ENCODE results near the gene CTDSPL. TPM values are rescaled to one million over a fixed set of nuclear protein-coding genes. Genes with fewer than 3 reads are reported as not detected.

CTDSPL gene
- total and polyA plus RNA-seq, 10 of the 15 experiments (the other 5 are each of a cell fraction or from before 2014, with no cell fraction given) = 0.05 to 0.51 (median 0.18) TPM; not detected in 6

DNA sequence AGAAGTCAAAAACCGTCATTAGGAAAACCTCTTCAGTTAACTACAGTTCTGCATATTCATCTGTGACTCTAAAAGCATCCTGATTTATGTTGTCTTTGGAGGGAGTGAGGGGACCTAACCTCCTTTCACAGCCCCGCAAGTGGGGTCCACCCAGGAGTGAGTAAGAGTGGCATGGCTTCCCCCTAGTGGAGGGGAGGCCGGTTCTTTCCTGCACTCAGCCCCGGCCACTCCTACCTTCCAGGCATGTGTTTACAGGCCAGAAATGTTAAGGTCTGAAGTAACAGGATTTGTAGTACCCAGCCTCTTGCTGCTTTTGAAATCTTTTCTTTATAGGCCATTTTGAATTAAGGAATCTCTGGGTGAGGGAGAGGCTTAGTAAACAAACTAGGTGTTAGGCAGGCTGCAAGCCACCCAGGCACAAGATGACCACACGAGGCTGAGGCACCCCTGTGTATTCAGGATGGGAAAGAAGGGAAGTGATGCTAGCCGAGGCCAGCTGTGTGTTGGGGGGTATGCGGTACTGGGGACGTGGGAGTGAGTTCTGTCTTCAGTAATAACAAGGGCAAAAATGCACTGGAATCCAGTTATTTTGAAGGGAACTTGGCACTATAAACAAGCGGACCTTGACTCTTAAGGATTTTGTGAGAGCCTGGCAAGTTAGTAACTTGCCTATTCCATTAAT is 50.5 kb downstream of the CTDSPL start:
- H3K27ac ChIP-seq (ENCODE audit: control insufficient read depth, insufficient read depth) = no peak overlapping the region
- no peak overlapping the region for H3K4me2 ChIP-seq (ENCODE audit: control insufficient read depth, insufficient read depth)
- POLR2A ChIA-PET = no interaction called here
- no peaks in the 10 kb centered on the region for H3K27me3 ChIP-seq (replicated peaks in 1 of 2; ENCODE audit: control insufficient read depth in 2 of 2, insufficient read depth in 2 of 2, low read length in 1 of 2)
- BruUV-seq (replicated peaks) = no TSS peak
- FAIRE-seq = no peak
- no peaks in the 10 kb centered on the region for H3K79me2 ChIP-seq (ENCODE audit: control insufficient read depth, insufficient read depth, low read length)
- no peak overlapping the region for H3K9ac ChIP-seq (ENCODE audit: control insufficient read depth, insufficient read depth, low read length)
- H4K20me1 ChIP-seq (ENCODE audit: control insufficient read depth, insufficient read depth) = no peaks in the 10 kb centered on the region
- no peak for TF ChIP-seq BRCA1 (IDR thresholded peaks at IDR 0.05; ENCODE audit: low read depth, low read length)
- no peak for TF ChIP-seq FOS (IDR thresholded peaks at IDR 0.05; ENCODE audit: borderline replicate concordance, extremely low read depth, insufficient read length)
- TF ChIP-seq STAT3 (IDR thresholded peaks at IDR 0.05; ENCODE audit: low read depth, low read length) = no peak
- TF ChIP-seq RFX5 (IDR thresholded peaks at IDR 0.05; ENCODE audit: low read depth, low read length) = no peak
- no peak for TF ChIP-seq SIX5 (IDR thresholded peaks at IDR 0.05; ENCODE audit: low read depth, low read length, severe bottlenecking)
- TF ChIP-seq SUZ12 (IDR thresholded peaks at IDR 0.05; ENCODE audit: unreplicated experiment) = no peak
- TF ChIP-seq NFYB (IDR thresholded peaks at IDR 0.05; ENCODE audit: insufficient read depth, low read depth, low read length) = no peak
- TF ChIP-seq LARP7 (IDR thresholded peaks at IDR 0.05) = no peak
- WGBS (ENCODE audit: insufficient coverage, insufficient replicate concordance, low lambda C conversion rate, missing lambda C conversion rate) = 37% methylated on average over 9 of the region's 9 CpGs
- in situ Hi-C loops (cut with MboI) (no loop called here), intact Hi-C loops (cut with micrococcal nuclease; ENCODE audit: unreplicated experiment) (no loop called here)
- RAD21 ChIA-PET (ENCODE audit: unreplicated experiment) = no interaction called here
- H3K9me3 ChIP-seq (replicated peaks; ENCODE audit: control insufficient read depth, insufficient read depth, low read length) = no peaks in the 10 kb centered on the region; the same call in 2 of the 3 replicates
- H2AFZ ChIP-seq (ENCODE audit: control insufficient read depth, low read depth, low read length) = no peak overlapping the region
- no peak for ATAC-seq
- DNase-seq (ENCODE audit: low read depth, low spot score) = no peak
- CTCF ChIA-PET = interaction anchor here (0.9 to 1.4 kb wide), 2 partner anchors 19 to 57 kb away, joined by 4 read pairs; no protein-coding TSS in a partner anchor
- SMC1A ChIA-PET (ENCODE audit: uncharacterized antibody, unreplicated experiment) = interaction anchor here (1.9 to 2.7 kb wide), 4 partner anchors 12 to 57 kb away, joined by 6 to 8 read pairs (median 6); no protein-coding TSS in a partner anchor
- H3K36me3 ChIP-seq (ENCODE audit: control insufficient read depth in 2 of 2, insufficient read depth in 2 of 2, low read length in 1 of 2) = no peaks in the 10 kb centered on the region
- peaks cover 14% of the 10 kb centered on the region for H3K4me1 ChIP-seq (ENCODE audit: control insufficient read depth, insufficient read depth, low read length)
- H3K4me3 ChIP-seq = no peak overlapping the region

DNA sequence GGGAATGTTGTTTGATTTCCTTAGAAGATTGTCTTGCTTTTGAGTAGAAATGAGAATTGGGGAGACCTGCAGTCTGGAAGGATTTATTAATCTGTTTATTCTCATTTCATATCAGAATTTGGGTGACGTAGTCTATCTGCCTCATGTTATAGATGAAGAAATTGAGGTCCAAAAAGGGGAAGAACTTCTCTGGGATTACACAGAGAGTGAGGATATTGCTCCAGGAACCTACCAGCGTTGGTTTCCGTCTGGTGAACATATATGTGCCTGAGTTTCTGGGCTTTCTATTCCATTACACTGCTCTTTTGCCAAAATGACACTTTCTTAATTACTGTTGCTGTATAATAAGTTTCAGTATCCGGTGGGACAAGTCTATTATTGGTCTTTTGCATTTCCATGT is 51.8 kb downstream of the CTDSPL start:
- Histone ChIP-seq H3K4me2 (ENCODE audit: control insufficient read depth, insufficient read depth) (no peak overlapping the region), H2AFZ (ENCODE audit: control insufficient read depth, low read depth, low read length) (no peak overlapping the region), H3K36me3 (ENCODE audit: control insufficient read depth in 2 of 2, insufficient read depth in 2 of 2, low read length in 1 of 2) (no peaks in the 10 kb centered on the region), H3K27me3 (replicated peaks in 1 of 2; ENCODE audit: control insufficient read depth in 2 of 2, insufficient read depth in 2 of 2, low read length in 1 of 2) (no peaks in the 10 kb centered on the region), H3K9me3 (replicated peaks; ENCODE audit: control insufficient read depth, insufficient read depth, low read length) (no peaks in the 10 kb centered on the region; the same call in 2 of the 3 replicates), H3K27ac (ENCODE audit: control insufficient read depth, insufficient read depth) (no peak overlapping the region), H3K4me3 (no peak overlapping the region), H4K20me1 (ENCODE audit: control insufficient read depth, insufficient read depth) (no peaks in the 10 kb centered on the region), H3K9ac (ENCODE audit: control insufficient read depth, insufficient read depth, low read length) (no peak overlapping the region), H3K4me1 (ENCODE audit: control insufficient read depth, insufficient read depth, low read length) (peaks cover 4% of the 10 kb centered on the region), H3K79me2 (ENCODE audit: control insufficient read depth, insufficient read depth, low read length) (no peaks in the 10 kb centered on the region)
- RAD21 ChIA-PET (ENCODE audit: unreplicated experiment) = no interaction called here
- WGBS (ENCODE audit: insufficient coverage, insufficient replicate concordance, low lambda C conversion rate, missing lambda C conversion rate) = 21% methylated on average over 4 of the region's 4 CpGs
- SMC1A ChIA-PET (ENCODE audit: uncharacterized antibody, unreplicated experiment) = no interaction called here
- POLR2A ChIA-PET = no interaction called here
- DNase-seq (ENCODE audit: low read depth, low spot score) (no peak), ATAC-seq (no peak), FAIRE-seq (no peak)
- in situ Hi-C loops (cut with MboI) = no loop called here
- CTCF ChIA-PET = no interaction called here
- intact Hi-C loops (cut with micrococcal nuclease; ENCODE audit: unreplicated experiment) = no loop called here
- TF ChIP-seq RBBP5 (conservative IDR thresholded peaks at IDR 0.05) = no peak
- no peak for TF ChIP-seq CBX5 (IDR thresholded peaks at IDR 0.05; ENCODE audit: low read depth)
- TF ChIP-seq NR2F1 (conservative IDR thresholded peaks at IDR 0.05) = no peak
- TF ChIP-seq ESRRA (IDR thresholded peaks at IDR 0.05; ENCODE audit: low read length) = no peak
- no peak for TF ChIP-seq ZNF384 (IDR thresholded peaks at IDR 0.05; ENCODE audit: borderline replicate concordance, low read depth, low read length)
- TF ChIP-seq JUND (IDR thresholded peaks at IDR 0.05; ENCODE audit: low read depth, low read length) = no peak
- TF ChIP-seq, protein P1, sequence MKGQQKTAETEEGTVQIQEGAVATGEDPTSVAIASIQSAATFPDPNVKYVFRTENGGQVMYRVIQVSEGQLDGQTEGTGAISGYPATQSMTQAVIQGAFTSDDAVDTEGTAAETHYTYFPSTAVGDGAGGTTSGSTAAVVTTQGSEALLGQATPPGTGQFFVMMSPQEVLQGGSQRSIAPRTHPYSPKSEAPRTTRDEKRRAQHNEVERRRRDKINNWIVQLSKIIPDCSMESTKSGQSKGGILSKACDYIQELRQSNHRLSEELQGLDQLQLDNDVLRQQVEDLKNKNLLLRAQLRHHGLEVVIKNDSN (IDR thresholded peaks at IDR 0.05; ENCODE audit: borderline replicate concordance, extremely low read length, insufficient read depth, low read depth, low read length) = no peak
- no TSS peak for BruUV-seq (replicated peaks)

Measured in GM12878 (cell line).